H1 (cell line): Measurements from ENCODE around the gene PHTF2. TPM values are rescaled to one million over a fixed set of nuclear protein-coding genes. Genes with fewer than 3 reads are reported as not detected.

ENCODE experiments used
- CTCF ChIA-PET: fragments of 300-600 bp; sonication (Branson Sonifier 250); formaldehyde crosslinking; loops from one replicate; lab custom pipeline; 2021; ENCODE audit not compliant: partially characterized antibody; lab: Charles Lee
- POLR2A ChIA-PET: fragments of 300-600 bp; sonication (Branson Sonifier 250); formaldehyde crosslinking; loops from one replicate; lab custom pipeline; 2021; ENCODE audit warnings: inconsistent platforms; ENCODE audit not compliant: partially characterized antibody; lab: Charles Lee
- DNase-seq, 2 experiments: peaks; one replicate each; pipeline versions ENCODE4 v3.0.0 to v3.0.0-alpha.2; 2010 to 2022; ENCODE audit warnings: low spot score in 2 of 2, low read depth in 1 of 2, mixed read lengths in 1 of 2
- FAIRE-seq: peaks from 2 replicates; lab custom pipeline; 2011; peaks lifted over from hg19 to GRCh38; lab: Jason Lieb, UNC
- H2AFZ ChIP-seq: 2 replicates; pipeline ENCODE4 v1.8.1; 2012; ENCODE audit warnings: low read length, inconsistent platforms
- H2AK5ac ChIP-seq: 2 replicates; pipeline ENCODE4 v1.6.1; 2013; ENCODE audit warnings: low read depth, low read length
- H2BK120ac ChIP-seq: replicated peaks from 2 replicates; pipeline ENCODE3; 2013; ENCODE audit warnings: low read depth, low read length, inconsistent platforms
- H2BK12ac ChIP-seq: 2 replicates; pipeline ENCODE4 v1.6.1; 2013; ENCODE audit warnings: low read depth, low read length
- H2BK15ac ChIP-seq: 2 replicates; pipeline ENCODE4 v1.6.1; 2013; ENCODE audit warnings: low read length
- H2BK20ac ChIP-seq: 2 replicates; pipeline ENCODE4 v1.6.1; 2013; ENCODE audit warnings: low read length
- H2BK5ac ChIP-seq: 2 replicates; pipeline ENCODE4 v1.6.1; 2013; ENCODE audit warnings: low read depth, low read length
- H3K14ac ChIP-seq: 2 replicates; pipeline ENCODE4 v1.6.1; 2013; ENCODE audit warnings: inconsistent platforms; ENCODE audit not compliant: insufficient read length
- H3K18ac ChIP-seq: 2 replicates; pipeline ENCODE4 v1.6.1; 2013; ENCODE audit warnings: low read length; ENCODE audit errors: extremely low read depth
- H3K23ac ChIP-seq: 2 replicates; pipeline ENCODE4 v1.6.1; 2013; ENCODE audit warnings: inconsistent platforms; ENCODE audit not compliant: insufficient read length
- H3K23me2 ChIP-seq: 2 replicates; pipeline ENCODE4 v1.6.1; 2013; ENCODE audit warnings: low read depth, low read length
- H3K27ac ChIP-seq: 2 replicates; pipeline ENCODE4 v1.6.1; 2011; ENCODE audit warnings: low read depth, low read length, inconsistent platforms
- H3K27me3 ChIP-seq, 4 experiments: replicated peaks in 1 of 4; 1 replicate in 1 of 4; 2 replicates in 3 of 4; pipeline versions ENCODE4 v1.6.1 to v1.8.1; 2011 to 2013; ENCODE audit warnings: low read length in 3 of 4, mild to moderate bottlenecking in 3 of 4, inconsistent platforms in 2 of 4, mixed read lengths in 2 of 4, moderate library complexity in 1 of 4; ENCODE audit not compliant: control insufficient read depth in 3 of 4, insufficient read depth in 3 of 4; ENCODE audit errors: extremely low read depth in 1 of 4
- H3K36me3 ChIP-seq, 4 experiments: 2 replicates each; pipeline versions ENCODE4 v1.6.1 to v1.8.1; 2011 to 2013; ENCODE audit warnings: mild to moderate bottlenecking in 4 of 4, low read length in 3 of 4, moderate library complexity in 2 of 4, control low read depth in 1 of 4, inconsistent platforms in 1 of 4; ENCODE audit not compliant: insufficient read depth in 4 of 4, control insufficient read depth in 2 of 4
- H3K4ac ChIP-seq: replicated peaks from 2 replicates; pipeline ENCODE3; 2013; ENCODE audit warnings: low read length, low read depth, mixed read lengths, inconsistent platforms; ENCODE audit not compliant: insufficient read length
- H3K4me1 ChIP-seq, 4 experiments: replicated peaks in 1 of 4; 1 replicate in 1 of 4; 2 replicates in 3 of 4; pipeline versions ENCODE4 v1.6.1 to v1.8.1; 2011 to 2013; ENCODE audit warnings: low read length in 3 of 4, inconsistent platforms in 2 of 4, mixed read lengths in 1 of 4; ENCODE audit not compliant: insufficient read depth in 4 of 4, control insufficient read depth in 3 of 4
- H3K4me2 ChIP-seq, 2 experiments: 2 replicates each; pipeline versions ENCODE4 v1.6.1 to v1.8.1; 2011 to 2013; ENCODE audit warnings: low read depth in 2 of 2, low read length in 2 of 2, control low read depth in 1 of 2, inconsistent platforms in 1 of 2, mild to moderate bottlenecking in 1 of 2; ENCODE audit not compliant: insufficient read depth in 1 of 2
- H3K4me3 ChIP-seq, 4 experiments: fragments of 200-600, 300-600 bp in 1 of 4; sonication (generic), shearing (Covaris generic), sonication (Bioruptor Twin) in 1 of 4; 2 replicates each; pipeline versions ENCODE4 v1.5.1 to v1.8.1; 2011 to 2016; ENCODE audit warnings: low read length in 4 of 4, low read depth in 3 of 4, control low read depth in 2 of 4, inconsistent platforms in 2 of 4, mild to moderate bottlenecking in 2 of 4, mixed read lengths in 1 of 4, moderate library complexity in 1 of 4; ENCODE audit not compliant: insufficient read depth in 2 of 4; ENCODE audit errors: extremely low read depth in 1 of 4
- H3K56ac ChIP-seq: replicated peaks from 2 replicates; pipeline ENCODE3; 2013; ENCODE audit warnings: low read depth, mild to moderate bottlenecking, mixed read lengths, low read length, inconsistent platforms; ENCODE audit not compliant: insufficient read length
- H3K79me1 ChIP-seq: 2 replicates; pipeline ENCODE4 v1.6.1; 2013; ENCODE audit warnings: low read depth, low read length, control low read depth
- H3K79me2 ChIP-seq, 2 experiments: 2 replicates each; pipeline versions ENCODE4 v1.6.1 to v1.8.1; 2012 to 2013; ENCODE audit warnings: low read length in 2 of 2, mild to moderate bottlenecking in 2 of 2, inconsistent platforms in 1 of 2; ENCODE audit not compliant: insufficient read depth in 2 of 2, control insufficient read depth in 1 of 2
- H3K9ac ChIP-seq, 4 experiments: replicated peaks in 1 of 4; 1 replicate in 1 of 4; 2 replicates in 3 of 4; pipeline versions ENCODE4 v1.6.1 to v1.8.1; 2011 to 2013; ENCODE audit warnings: low read depth in 3 of 4, low read length in 3 of 4, control low read depth in 2 of 4, mild to moderate bottlenecking in 2 of 4, moderate library complexity in 2 of 4, inconsistent platforms in 1 of 4; ENCODE audit errors: extremely low read depth in 1 of 4
- H3K9me3 ChIP-seq, 2 experiments: 2 replicates each; pipeline versions ENCODE4 v1.6.1 to v1.8.1; 2012 to 2013; ENCODE audit warnings: mild to moderate bottlenecking in 2 of 2, moderate library complexity in 2 of 2, control low read depth in 1 of 2, inconsistent platforms in 1 of 2, low read depth in 1 of 2, low read length in 1 of 2, mixed read lengths in 1 of 2; ENCODE audit not compliant: insufficient read depth in 2 of 2
- H4K20me1 ChIP-seq, 2 experiments: replicated peaks in 1 of 2; 2 replicates each; pipeline versions ENCODE3 to v1.8.1; 2011 to 2013; ENCODE audit warnings: inconsistent platforms in 2 of 2, low read length in 2 of 2, mild to moderate bottlenecking in 1 of 2; ENCODE audit not compliant: insufficient read depth in 2 of 2, control insufficient read depth in 1 of 2
- H4K5ac ChIP-seq: 2 replicates; pipeline ENCODE4 v1.6.1; 2013; ENCODE audit warnings: low read length, low read depth, mixed read lengths, inconsistent platforms; ENCODE audit not compliant: insufficient read length
- H4K8ac ChIP-seq: 2 replicates; pipeline ENCODE4 v1.8.0; 2013; ENCODE audit warnings: mild to moderate bottlenecking, moderate library complexity, low read length, inconsistent platforms; ENCODE audit not compliant: insufficient read depth; ENCODE audit errors: extremely low read depth
- H4K91ac ChIP-seq: replicated peaks from 2 replicates; pipeline ENCODE3; 2013; ENCODE audit warnings: low read length, mixed read lengths, inconsistent platforms; ENCODE audit not compliant: insufficient read length
- BACH1 ChIP-seq: IDR thresholded peaks from 2 replicates; pipeline ENCODE4 v1.6.1; 2012; ENCODE audit warnings: low read length, improper control_type of control experiment
- BRCA1 ChIP-seq: IDR thresholded peaks from 2 replicates; pipeline ENCODE4 v1.6.1; 2012; ENCODE audit warnings: low read depth, low read length, improper control_type of control experiment
- CREB1 ChIP-seq: IDR thresholded peaks from 2 replicates; pipeline ENCODE4 v1.6.1; 2012; ENCODE audit warnings: inconsistent platforms
- KDM4A ChIP-seq: IDR thresholded peaks from one replicate; pipeline ENCODE4 v1.7.1; 2012; ENCODE audit warnings: low read depth, mild to moderate bottlenecking, moderate library complexity, low read length, inconsistent platforms; ENCODE audit not compliant: severe bottlenecking
- KDM5A ChIP-seq: fragments of 200-600 bp; IDR thresholded peaks from 2 replicates; pipeline ENCODE4 v1.7.1; 2012; ENCODE audit warnings: mild to moderate bottlenecking, low read length, inconsistent platforms, mixed read lengths
- NRF1 ChIP-seq: IDR thresholded peaks from 2 replicates; pipeline ENCODE4 v1.6.1; 2011; ENCODE audit warnings: mild to moderate bottlenecking, low read depth, low read length, improper control_type of control experiment
- PHF8 ChIP-seq: fragments of 200-600 bp; sonication (generic); conservative IDR thresholded peaks from 2 replicates; pipeline ENCODE4 v1.7.1; 2012; ENCODE audit warnings: low read depth, mild to moderate bottlenecking, inconsistent platforms, low read length, moderate library complexity
- SP1 ChIP-seq: IDR thresholded peaks from 2 replicates; pipeline ENCODE4 v1.6.1; 2011; ENCODE audit warnings: low read depth, low read length
- SP2 ChIP-seq: IDR thresholded peaks from 2 replicates; pipeline ENCODE4 v1.6.1; 2012; ENCODE audit warnings: mild to moderate bottlenecking, low read length, inconsistent platforms
- SRF ChIP-seq: IDR thresholded peaks from 2 replicates; pipeline ENCODE4 v1.6.1; 2011; ENCODE audit warnings: mild to moderate bottlenecking, low read depth, low read length, moderate library complexity
- TAF7 ChIP-seq: optimal IDR thresholded peaks from 2 replicates; pipeline ENCODE3; 2011; ENCODE audit warnings: low read depth, mild to moderate bottlenecking, inconsistent platforms, low read length, moderate library complexity, borderline replicate concordance
- WGBS, 2 experiments: shearing (Covaris generic) in 1 of 2; methylation state at CpG; one replicate each; pipeline versions ENCODE4 v1.1.6 to v1.1.7; 2013 to 2015; ENCODE audit warnings: low lambda C conversion rate in 2 of 2, mixed read lengths in 2 of 2, inconsistent platforms in 1 of 2, low coverage in 1 of 2, missing lambda C conversion rate in 1 of 2; ENCODE audit not compliant: insufficient replicate concordance in 2 of 2, insufficient coverage in 1 of 2, insufficient read length in 1 of 2; ENCODE audit errors: extremely low coverage in 1 of 2, missing lambda C conversion rate in 1 of 2; 5-methylcytosine and 5-hydroxymethylcytosine counted together
- polyA plus RNA-seq, 7 experiments: library from polyadenylated mRNA; depleted of rRNA in 3 of 7; stranded (reverse) in 5 of 7; unstranded in 2 of 7; fragments of >200 nt in 5 of 7; fragments of 200-250 nt in 2 of 7; gene quantifications; 1 replicate in 5 of 7; 2 replicates in 1 of 7; 4 replicates in 1 of 7; pipeline versions ENCODE4 v1.2.1 to v1.2.3, GENCODE V29; 2011 to 2013; ENCODE audit warnings: missing spikeins in 2 of 7, mixed read lengths in 2 of 7
- total RNA-seq: library from RNA; stranded (reverse); fragmentation: NEBNext Ultra II Directional; extraction: Animal tissue kit (Norgen Biotek cat#: 25700); gene quantifications from 2 replicates; pipeline ENCODE4 v1.2.1, GENCODE V29; 2021
- TF ChIP-seq, protein P1 (sequence below): IDR thresholded peaks from 2 replicates; pipeline ENCODE4 v1.6.1; 2011; ENCODE audit warnings: low read depth, mild to moderate bottlenecking, low read length; ENCODE audit not compliant: insufficient read depth
- TF ChIP-seq, protein P2 (sequence below): IDR thresholded peaks from 2 replicates; pipeline ENCODE4 v1.6.1; 2012; ENCODE audit warnings: low read length, inconsistent platforms

The PHTF2 gene
- total and polyA plus RNA-seq, 2 of the 8 experiments (the other 6 are each of a cell fraction or from before 2014, with no cell fraction given): 9.0 to 25.4 TPM

GRCh38 chr7:77757589-77757988 lies 41.0 kb upstream of the PHTF2 start:
- Histone ChIP-seq H4K8ac (no peak overlapping the region), H3K79me2 (peaks cover 0 to 36% of the 10 kb centered on the region in 2 experiments; a peak in 2 of 4 replicates), H2AK5ac (no peak overlapping the region), H3K4me1 (no peaks in the 10 kb centered on the region), H3K4ac (no peak overlapping the region), H3K79me1 (no peaks in the 10 kb centered on the region), H3K18ac (no peak overlapping the region), H3K27ac (no peak overlapping the region), H2BK120ac (no peak overlapping the region), H2BK12ac (no peak overlapping the region), H2BK20ac (no peak overlapping the region), H3K36me3 (no peaks in the 10 kb centered on the region), H3K27me3 (no peaks in the 10 kb centered on the region), H3K9ac (no peak overlapping the region), H2AFZ (no peak overlapping the region), H4K5ac (no peak overlapping the region), H4K91ac (no peak overlapping the region), H3K23ac (no peak overlapping the region), H3K56ac (no peak overlapping the region), H3K4me2 (no peak overlapping the region), H3K4me3 (no peak overlapping the region), H2BK5ac (no peak overlapping the region), H3K23me2 (no peaks in the 10 kb centered on the region), H4K20me1 (peaks cover 0 to 4% of the 10 kb centered on the region in 2 experiments), H3K9me3 (no peaks in the 10 kb centered on the region), H3K14ac (no peak overlapping the region), H2BK15ac (no peak overlapping the region)
- TF ChIP-seq CREB1 (no peak), KDM4A (no peak), SP1 (no peak), PHF8 (no peak), TAF7 (no peak), SP2 (no peak), BRCA1 (no peak), BACH1 (no peak), SRF (no peak), KDM5A (no peak), NRF1 (no peak)
- TF ChIP-seq, protein P1, sequence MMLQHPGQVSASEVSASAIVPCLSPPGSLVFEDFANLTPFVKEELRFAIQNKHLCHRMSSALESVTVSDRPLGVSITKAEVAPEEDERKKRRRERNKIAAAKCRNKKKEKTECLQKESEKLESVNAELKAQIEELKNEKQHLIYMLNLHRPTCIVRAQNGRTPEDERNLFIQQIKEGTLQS: no peak
- TF ChIP-seq, protein P2, sequence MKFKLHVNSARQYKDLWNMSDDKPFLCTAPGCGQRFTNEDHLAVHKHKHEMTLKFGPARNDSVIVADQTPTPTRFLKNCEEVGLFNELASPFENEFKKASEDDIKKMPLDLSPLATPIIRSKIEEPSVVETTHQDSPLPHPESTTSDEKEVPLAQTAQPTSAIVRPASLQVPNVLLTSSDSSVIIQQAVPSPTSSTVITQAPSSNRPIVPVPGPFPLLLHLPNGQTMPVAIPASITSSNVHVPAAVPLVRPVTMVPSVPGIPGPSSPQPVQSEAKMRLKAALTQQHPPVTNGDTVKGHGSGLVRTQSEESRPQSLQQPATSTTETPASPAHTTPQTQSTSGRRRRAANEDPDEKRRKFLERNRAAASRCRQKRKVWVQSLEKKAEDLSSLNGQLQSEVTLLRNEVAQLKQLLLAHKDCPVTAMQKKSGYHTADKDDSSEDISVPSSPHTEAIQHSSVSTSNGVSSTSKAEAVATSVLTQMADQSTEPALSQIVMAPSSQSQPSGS: no peak
- CTCF ChIA-PET: interaction anchor here (0.7 to 3.9 kb wide), 8 partner anchors 8 to 106 kb away, joined by 3 to 40 read pairs (median 8); no protein-coding TSS in a partner anchor
- no peak for DNase-seq
- WGBS, 2 experiments: 71% methylated on average over 1 of the region's 1 CpG; no CpG with 5 or more reads in 1 of the 2 experiments
- POLR2A ChIA-PET: interaction anchor here (1.6 kb wide), 1 partner anchor 9 kb away, joined by 4 read pairs; no protein-coding TSS in a partner anchor
- no peak for FAIRE-seq
